ENCODE results near the gene P2RY8.

GRCh38 chrX:1477229-1477628 lies 59.8 kb downstream of the P2RY8 start:
- no peak for TF ChIP-seq CTCF (IDR thresholded peaks at IDR 0.05; ENCODE audit: low read depth, low read length, poor library complexity, severe bottlenecking)
- no peak for TF ChIP-seq EZH2phosphoT487 (IDR thresholded peaks at IDR 0.05; ENCODE audit: borderline replicate concordance, low read length)

Data from DOHH2 (cell line).